Mucosa of stomach (tissue), 1 donor: Measurements from ENCODE around the gene TREML2.

Source experiments
- H3K27me3 ChIP-seq: one replicate; pipeline ENCODE4 v1.7.0; 2013; ENCODE audit warnings: mild to moderate bottlenecking, low read length; ENCODE audit not compliant: control insufficient read depth, insufficient read depth
- H3K36me3 ChIP-seq: one replicate; pipeline ENCODE4 v1.7.0; 2013; ENCODE audit warnings: low read length; ENCODE audit not compliant: control insufficient read depth, insufficient read depth
- H3K4me1 ChIP-seq: one replicate; pipeline ENCODE4 v1.7.0; 2013; ENCODE audit warnings: mild to moderate bottlenecking, low read length; ENCODE audit not compliant: control insufficient read depth, insufficient read depth
- H3K4me3 ChIP-seq: one replicate; pipeline ENCODE4 v1.7.0; 2013; ENCODE audit warnings: low read length
- H3K9ac ChIP-seq: one replicate; pipeline ENCODE4 v1.7.0; 2013; ENCODE audit warnings: mild to moderate bottlenecking, low read length, moderate library complexity
- H3K9me3 ChIP-seq: one replicate; pipeline ENCODE4 v1.7.0; 2013; ENCODE audit warnings: mild to moderate bottlenecking, low read length, moderate library complexity; ENCODE audit not compliant: control insufficient read depth
- donor health status: Pancreatic carcinoma.

TREML2 gene

GRCh38 chr6:41155132-41155805 is 45.7 kb downstream of the TREML2 start:
- H3K9me3 ChIP-seq: no peaks in the 10 kb centered on the region
- H3K36me3 ChIP-seq: no peaks in the 10 kb centered on the region
- no peaks in the 10 kb centered on the region for H3K4me1 ChIP-seq
- H3K9ac ChIP-seq: no peak overlapping the region
- H3K4me3 ChIP-seq: no peak overlapping the region
- peaks cover 16% of the 10 kb centered on the region for H3K27me3 ChIP-seq

DNA sequence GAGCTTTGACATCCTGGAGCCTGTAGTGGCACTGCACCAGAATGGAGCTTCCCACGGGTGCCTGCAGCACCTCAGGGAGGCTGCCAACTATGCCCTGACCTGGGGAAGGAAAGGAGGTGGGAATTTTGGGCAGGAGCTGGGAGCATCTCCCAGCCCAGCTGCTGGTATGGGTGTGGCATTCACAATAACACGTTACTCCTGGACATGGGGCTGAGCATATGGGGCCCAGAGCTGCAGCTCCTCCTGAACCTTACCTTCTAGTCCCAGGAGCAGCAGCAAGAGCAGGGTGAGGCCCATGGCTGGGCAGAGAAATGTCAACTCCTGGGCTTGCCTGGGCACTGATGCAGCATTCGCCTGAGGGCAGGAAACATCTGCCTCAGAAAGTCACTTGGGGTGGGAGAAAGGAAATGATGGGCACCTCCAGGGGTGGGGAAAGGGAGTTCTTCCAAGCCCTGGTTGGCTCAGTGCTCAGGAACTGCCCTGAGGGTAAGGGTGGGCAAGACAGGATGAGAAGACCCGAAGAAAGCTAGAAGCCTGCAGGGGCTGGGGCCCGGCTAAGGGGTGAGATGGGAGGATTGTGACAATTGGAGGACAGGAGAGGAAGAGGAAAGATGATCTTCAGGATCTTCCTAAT is 46.8 kb downstream of the TREML2 start, which contains the start of gene TREML1:
TSS of gene TREML1 (minus strand) at position 356 of the 634 bp plus-strand sequence. CDS start at position 297, 59 bp downstream.
- Histone ChIP-seq H3K9ac (no peak within 1 kb of the TSS), H3K4me3 (no peak within 1 kb of the TSS), H3K4me1 (no peaks in the 10 kb centered on the region), H3K9me3 (no peaks in the 10 kb centered on the region), H3K27me3 (peaks cover 16% of the 10 kb centered on the region), H3K36me3 (no peaks in the 10 kb centered on the region)

DNA sequence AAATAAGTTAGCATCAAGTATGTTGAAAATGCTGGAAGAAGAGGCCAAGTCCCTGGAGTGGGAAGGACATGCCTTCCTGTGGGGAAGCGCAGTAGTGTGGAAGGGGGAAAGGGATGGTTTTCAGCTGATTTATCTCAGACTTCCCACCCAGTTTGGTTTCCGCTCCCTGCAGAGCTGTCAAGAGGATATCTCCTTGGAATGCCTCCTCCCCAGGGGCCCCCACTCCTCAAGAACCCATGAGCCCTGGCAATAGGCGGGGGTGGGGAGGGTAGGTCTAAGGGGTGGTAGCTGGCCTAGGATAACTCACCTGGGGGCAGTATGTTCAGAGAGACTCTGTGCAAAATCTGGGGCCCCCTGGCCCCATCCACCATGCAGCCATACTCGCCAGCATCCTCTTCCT is 47.5 kb downstream of the TREML2 start:
- H3K36me3 ChIP-seq: no peaks in the 10 kb centered on the region
- no peak overlapping the region for H3K4me3 ChIP-seq
- no peaks in the 10 kb centered on the region for H3K4me1 ChIP-seq
- H3K9me3 ChIP-seq: no peaks in the 10 kb centered on the region
- H3K27me3 ChIP-seq: peaks cover 16% of the 10 kb centered on the region
- no peak overlapping the region for H3K9ac ChIP-seq

GRCh38 chr6:41150671-41151070 is 50.3 kb downstream of the TREML2 start:
- no peak overlapping the region for H3K4me3 ChIP-seq
- peaks cover 8% of the 10 kb centered on the region for H3K27me3 ChIP-seq
- H3K36me3 ChIP-seq: no peaks in the 10 kb centered on the region
- no peaks in the 10 kb centered on the region for H3K9me3 ChIP-seq
- H3K4me1 ChIP-seq: no peaks in the 10 kb centered on the region
- H3K9ac ChIP-seq: no peak overlapping the region

GRCh38 chr6:41147917-41148316 is 53.0 kb downstream of the TREML2 start:
- Histone ChIP-seq H3K9ac (no peak overlapping the region), H3K9me3 (no peaks in the 10 kb centered on the region), H3K27me3 (no peaks in the 10 kb centered on the region), H3K36me3 (no peaks in the 10 kb centered on the region), H3K4me3 (no peak overlapping the region), H3K4me1 (no peaks in the 10 kb centered on the region)
